ENCODE measurements around the gene CST4. TPM values are rescaled to one million over a fixed set of nuclear protein-coding genes. Genes with fewer than 3 reads are reported as not detected.

CST4 gene
- total RNA-seq, 1 donor = not detected

DNA sequence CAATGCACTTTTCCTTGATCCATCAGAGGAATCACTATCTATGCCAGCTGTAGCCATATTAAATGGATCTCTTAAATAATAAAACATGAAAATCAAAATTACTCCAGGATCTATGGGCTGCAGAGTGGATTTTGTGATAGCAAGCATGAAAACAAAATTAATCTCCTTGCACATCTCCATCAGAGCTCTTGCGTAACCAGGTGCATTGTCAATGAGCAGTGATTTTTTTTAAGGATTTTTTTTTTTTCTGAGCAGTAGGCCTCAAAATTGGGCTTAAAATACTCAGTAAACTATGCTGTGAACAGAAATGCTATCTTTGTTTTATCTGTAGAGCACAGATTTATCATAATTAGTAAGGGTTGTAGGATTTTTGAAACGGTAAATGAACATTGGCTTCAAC lies 39.6 kb downstream of the CST4 start:
- H3K4me3 ChIP-seq (ENCODE audit: insufficient read depth, low read length) = no peak overlapping the region
- no peak overlapping the region for H2AFZ ChIP-seq (ENCODE audit: low read length)
- no peaks in the 10 kb centered on the region for H3K36me3 ChIP-seq (ENCODE audit: insufficient read depth, low read length)
- H3K79me2 ChIP-seq (ENCODE audit: insufficient read depth, low read length) = no peaks in the 10 kb centered on the region
- DNase-seq (ENCODE audit: insufficient read length, low spot score, missing footprints) = no peak
- no peak overlapping the region for H3K27ac ChIP-seq (ENCODE audit: low read depth, low read length)
- TF ChIP-seq, protein P1, sequence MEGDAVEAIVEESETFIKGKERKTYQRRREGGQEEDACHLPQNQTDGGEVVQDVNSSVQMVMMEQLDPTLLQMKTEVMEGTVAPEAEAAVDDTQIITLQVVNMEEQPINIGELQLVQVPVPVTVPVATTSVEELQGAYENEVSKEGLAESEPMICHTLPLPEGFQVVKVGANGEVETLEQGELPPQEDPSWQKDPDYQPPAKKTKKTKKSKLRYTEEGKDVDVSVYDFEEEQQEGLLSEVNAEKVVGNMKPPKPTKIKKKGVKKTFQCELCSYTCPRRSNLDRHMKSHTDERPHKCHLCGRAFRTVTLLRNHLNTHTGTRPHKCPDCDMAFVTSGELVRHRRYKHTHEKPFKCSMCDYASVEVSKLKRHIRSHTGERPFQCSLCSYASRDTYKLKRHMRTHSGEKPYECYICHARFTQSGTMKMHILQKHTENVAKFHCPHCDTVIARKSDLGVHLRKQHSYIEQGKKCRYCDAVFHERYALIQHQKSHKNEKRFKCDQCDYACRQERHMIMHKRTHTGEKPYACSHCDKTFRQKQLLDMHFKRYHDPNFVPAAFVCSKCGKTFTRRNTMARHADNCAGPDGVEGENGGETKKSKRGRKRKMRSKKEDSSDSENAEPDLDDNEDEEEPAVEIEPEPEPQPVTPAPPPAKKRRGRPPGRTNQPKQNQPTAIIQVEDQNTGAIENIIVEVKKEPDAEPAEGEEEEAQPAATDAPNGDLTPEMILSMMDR (IDR thresholded peaks at IDR 0.05; ENCODE audit: extremely low read depth, low read depth, low read length) = no peak
- H3K9me3 ChIP-seq (ENCODE audit: low read depth, low read length) = no peaks in the 10 kb centered on the region
- H4K20me1 ChIP-seq (ENCODE audit: insufficient read depth, low read length) = no peaks in the 10 kb centered on the region
- no peaks in the 10 kb centered on the region for H3K27me3 ChIP-seq (ENCODE audit: insufficient read depth, low read length)
- no peak overlapping the region for H3K4me2 ChIP-seq (ENCODE audit: insufficient read depth, low read length)
- H3K4me1 ChIP-seq (ENCODE audit: insufficient read depth, low read length) = peaks cover 6% of the 10 kb centered on the region

DNA sequence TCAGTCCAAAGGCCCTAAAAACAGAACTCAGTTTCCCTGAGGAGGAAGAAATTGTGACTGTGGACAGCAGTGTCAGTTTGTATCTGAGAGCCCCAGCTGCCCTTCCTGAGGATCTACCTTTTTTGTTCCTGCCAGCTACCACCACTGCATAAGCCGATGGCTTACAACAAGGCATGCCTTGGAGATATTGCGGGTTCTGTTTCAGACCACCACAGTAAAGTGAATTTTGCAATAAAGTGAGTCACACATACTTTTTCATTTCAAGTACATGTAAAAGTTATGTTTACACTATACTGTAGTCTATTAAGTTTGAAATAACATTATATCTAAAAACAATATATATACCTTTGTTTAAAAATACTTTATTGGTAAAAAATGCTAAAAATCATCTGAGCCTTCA lies 41.5 kb downstream of the CST4 start:
- H3K36me3 ChIP-seq (ENCODE audit: insufficient read depth, low read length) = no peaks in the 10 kb centered on the region
- no peak for DNase-seq (ENCODE audit: insufficient read length, low spot score, missing footprints)
- no peaks in the 10 kb centered on the region for H3K79me2 ChIP-seq (ENCODE audit: insufficient read depth, low read length)
- H4K20me1 ChIP-seq (ENCODE audit: insufficient read depth, low read length) = no peaks in the 10 kb centered on the region
- H3K27me3 ChIP-seq (ENCODE audit: insufficient read depth, low read length) = no peaks in the 10 kb centered on the region
- no peak overlapping the region for H2AFZ ChIP-seq (ENCODE audit: low read length)
- H3K4me1 ChIP-seq (ENCODE audit: insufficient read depth, low read length) = peaks cover 7% of the 10 kb centered on the region
- H3K27ac ChIP-seq (ENCODE audit: low read depth, low read length) = no peak overlapping the region
- H3K4me2 ChIP-seq (ENCODE audit: insufficient read depth, low read length) = no peak overlapping the region
- no peaks in the 10 kb centered on the region for H3K9me3 ChIP-seq (ENCODE audit: low read depth, low read length)
- TF ChIP-seq, protein P1 (IDR thresholded peaks at IDR 0.05; ENCODE audit: extremely low read depth, low read depth, low read length) = no peak
- no peak overlapping the region for H3K4me3 ChIP-seq (ENCODE audit: insufficient read depth, low read length)

DNA sequence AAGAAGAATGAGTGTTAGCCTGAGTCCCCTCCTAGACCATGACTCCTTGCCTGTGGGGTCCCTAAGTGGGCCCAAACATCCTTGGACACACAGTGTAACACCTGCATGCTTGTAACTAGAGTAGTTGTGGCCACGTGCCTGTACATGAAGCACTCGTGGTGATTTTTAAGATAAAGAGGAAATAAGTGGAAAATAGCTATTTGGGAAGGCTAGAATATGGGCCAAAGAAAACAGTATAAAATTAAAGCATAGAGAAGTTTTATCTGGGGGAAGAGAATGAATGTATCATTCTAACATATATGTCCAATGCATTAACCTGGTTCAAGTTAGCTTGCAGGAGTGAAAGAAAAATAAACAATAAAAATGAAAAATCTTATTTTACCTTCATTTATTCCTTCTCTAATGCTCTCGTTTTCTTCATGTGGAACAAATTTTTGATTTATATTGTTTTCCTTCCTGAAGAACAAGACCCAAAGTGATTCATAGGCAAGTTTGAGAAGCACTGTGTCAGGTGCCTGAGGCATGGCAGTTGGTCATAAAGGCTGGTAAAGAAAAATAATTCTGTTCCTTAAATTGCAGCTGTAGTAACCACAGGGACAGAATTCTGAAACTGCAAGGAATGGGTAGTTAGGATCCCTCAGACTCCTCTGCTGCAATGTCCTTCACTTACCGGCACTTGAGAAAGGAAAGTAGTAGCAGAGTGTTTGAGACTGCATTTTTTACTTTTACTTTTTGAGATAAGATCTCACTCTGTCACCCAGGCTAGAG lies 42.5 kb downstream of the CST4 start:
- Histone ChIP-seq H2AFZ (ENCODE audit: low read length) (no peak overlapping the region), H3K4me3 (ENCODE audit: insufficient read depth, low read length) (no peak overlapping the region), H3K9me3 (ENCODE audit: low read depth, low read length) (no peaks in the 10 kb centered on the region), H3K4me2 (ENCODE audit: insufficient read depth, low read length) (no peak overlapping the region), H3K27ac (ENCODE audit: low read depth, low read length) (no peak overlapping the region), H3K79me2 (ENCODE audit: insufficient read depth, low read length) (no peaks in the 10 kb centered on the region), H3K4me1 (ENCODE audit: insufficient read depth, low read length) (peaks cover 14% of the 10 kb centered on the region), H4K20me1 (ENCODE audit: insufficient read depth, low read length) (no peaks in the 10 kb centered on the region), H3K36me3 (ENCODE audit: insufficient read depth, low read length) (no peaks in the 10 kb centered on the region), H3K27me3 (ENCODE audit: insufficient read depth, low read length) (no peaks in the 10 kb centered on the region)
- TF ChIP-seq, protein P1 (IDR thresholded peaks at IDR 0.05; ENCODE audit: extremely low read depth, low read depth, low read length) = no peak
- no peak for DNase-seq (ENCODE audit: insufficient read length, low spot score, missing footprints)

DNA sequence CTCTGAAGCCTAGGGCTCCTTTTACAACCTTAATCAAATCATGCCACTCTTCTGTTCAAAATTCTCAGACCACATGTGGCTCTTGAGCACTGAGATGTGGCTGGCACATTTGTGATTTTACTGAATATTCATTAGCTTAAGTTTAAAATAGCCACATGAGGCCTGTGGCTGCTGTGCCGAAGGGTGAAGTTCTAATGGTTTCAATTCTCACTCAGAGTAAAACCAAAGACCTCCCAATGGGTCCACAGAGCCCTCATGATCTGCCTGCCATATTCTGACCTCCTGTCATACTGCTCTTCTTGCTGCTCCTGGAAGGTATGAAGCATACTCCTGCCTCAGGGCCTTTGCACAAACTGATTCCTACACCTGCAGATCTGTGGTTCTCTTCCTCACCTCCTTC lies 43.3 kb downstream of the CST4 start:
- Histone ChIP-seq H2AFZ (ENCODE audit: low read length) (no peak overlapping the region), H3K4me3 (ENCODE audit: insufficient read depth, low read length) (no peak overlapping the region), H3K4me1 (ENCODE audit: insufficient read depth, low read length) (peaks cover 14% of the 10 kb centered on the region), H3K4me2 (ENCODE audit: insufficient read depth, low read length) (no peak overlapping the region), H3K27me3 (ENCODE audit: insufficient read depth, low read length) (no peaks in the 10 kb centered on the region), H3K9me3 (ENCODE audit: low read depth, low read length) (no peaks in the 10 kb centered on the region), H3K79me2 (ENCODE audit: insufficient read depth, low read length) (no peaks in the 10 kb centered on the region), H3K36me3 (ENCODE audit: insufficient read depth, low read length) (no peaks in the 10 kb centered on the region), H4K20me1 (ENCODE audit: insufficient read depth, low read length) (no peaks in the 10 kb centered on the region), H3K27ac (ENCODE audit: low read depth, low read length) (no peak overlapping the region)
- TF ChIP-seq, protein P1 (IDR thresholded peaks at IDR 0.05; ENCODE audit: extremely low read depth, low read depth, low read length) = no peak
- no peak for DNase-seq (ENCODE audit: insufficient read length, low spot score, missing footprints)
